Rectal smooth muscle tissue (tissue), 1 donor: Measurements from ENCODE around the gene ENAM.
A peak's percentile ranks its signal among the peaks of the same experiment; 100 is the strongest.
"Not testable (repeated sequence)": the region's sequence is repeated elsewhere in the genome, so short reads cannot be mapped to it uniquely, and the experiment has no call there.

Experiments used
- H3K27ac ChIP-seq: one replicate; pipeline ENCODE4 v1.7.0; 2013; ENCODE audit warnings: low read depth, low read length, inconsistent platforms
- H3K27me3 ChIP-seq: one replicate; pipeline ENCODE4 v1.7.0; 2013; ENCODE audit warnings: low read length; ENCODE audit not compliant: control insufficient read depth, insufficient read depth
- H3K36me3 ChIP-seq: one replicate; pipeline ENCODE4 v1.7.0; 2013; ENCODE audit warnings: low read length; ENCODE audit not compliant: control insufficient read depth, insufficient read depth
- H3K4me1 ChIP-seq: one replicate; pipeline ENCODE4 v1.7.0; 2013; ENCODE audit warnings: low read length; ENCODE audit not compliant: control insufficient read depth, insufficient read depth
- H3K4me3 ChIP-seq: one replicate; pipeline ENCODE4 v1.7.0; 2013; ENCODE audit warnings: low read length
- H3K9ac ChIP-seq: one replicate; pipeline ENCODE4 v1.7.0; 2013; ENCODE audit warnings: low read length

Gene ENAM

DNA sequence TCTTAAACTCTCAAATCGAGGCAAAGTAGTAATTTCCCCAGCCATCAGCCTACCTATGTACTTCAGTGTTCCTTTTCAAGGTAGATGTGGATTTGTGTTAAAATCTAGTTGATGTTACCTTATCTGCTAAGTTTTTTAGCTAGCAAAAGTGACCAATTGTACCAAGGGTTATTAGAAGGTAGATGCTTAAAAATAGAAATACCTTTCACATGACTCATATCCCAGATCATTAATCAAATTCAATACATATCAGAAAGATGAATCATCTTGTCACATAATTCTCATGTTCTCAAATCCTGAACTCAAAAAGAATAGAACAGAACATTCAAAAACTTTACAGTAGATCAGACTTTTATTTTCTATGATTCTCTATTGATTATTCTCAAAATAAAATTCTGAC, 3.5 kb downstream of the ENAM start:
- Histone ChIP-seq H3K27ac (no peak overlapping the region), H3K36me3 (no peaks in the 10 kb centered on the region), H3K27me3 (no peaks in the 10 kb centered on the region), H3K4me1 (no peaks in the 10 kb centered on the region), H3K4me3 (no peak overlapping the region), H3K9ac (no peak overlapping the region)

DNA sequence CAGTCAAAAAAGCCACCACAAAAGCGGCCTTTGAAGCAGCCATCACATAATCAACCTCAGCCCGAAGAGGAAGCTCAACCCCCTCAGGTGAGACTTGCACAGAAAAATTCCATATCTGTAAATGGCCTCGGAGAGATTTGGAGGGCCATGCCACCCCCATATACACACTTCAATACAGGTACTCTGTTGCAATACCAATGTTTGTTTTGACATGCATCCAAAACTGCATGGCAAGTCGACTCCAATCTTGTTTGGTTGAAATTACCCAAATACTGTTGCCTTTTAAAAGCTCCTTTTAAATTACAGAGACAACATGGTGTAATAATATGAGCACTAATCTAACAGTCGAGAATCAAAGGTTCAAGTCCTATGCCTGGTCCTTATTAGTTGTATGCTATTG, 5.9 kb downstream of the ENAM start:
- Histone ChIP-seq H3K4me1 (peaks cover 3% of the 10 kb centered on the region), H3K27ac (no peak overlapping the region), H3K9ac (no peak overlapping the region), H3K36me3 (no peaks in the 10 kb centered on the region), H3K27me3 (no peaks in the 10 kb centered on the region), H3K4me3 (no peak overlapping the region)

DNA sequence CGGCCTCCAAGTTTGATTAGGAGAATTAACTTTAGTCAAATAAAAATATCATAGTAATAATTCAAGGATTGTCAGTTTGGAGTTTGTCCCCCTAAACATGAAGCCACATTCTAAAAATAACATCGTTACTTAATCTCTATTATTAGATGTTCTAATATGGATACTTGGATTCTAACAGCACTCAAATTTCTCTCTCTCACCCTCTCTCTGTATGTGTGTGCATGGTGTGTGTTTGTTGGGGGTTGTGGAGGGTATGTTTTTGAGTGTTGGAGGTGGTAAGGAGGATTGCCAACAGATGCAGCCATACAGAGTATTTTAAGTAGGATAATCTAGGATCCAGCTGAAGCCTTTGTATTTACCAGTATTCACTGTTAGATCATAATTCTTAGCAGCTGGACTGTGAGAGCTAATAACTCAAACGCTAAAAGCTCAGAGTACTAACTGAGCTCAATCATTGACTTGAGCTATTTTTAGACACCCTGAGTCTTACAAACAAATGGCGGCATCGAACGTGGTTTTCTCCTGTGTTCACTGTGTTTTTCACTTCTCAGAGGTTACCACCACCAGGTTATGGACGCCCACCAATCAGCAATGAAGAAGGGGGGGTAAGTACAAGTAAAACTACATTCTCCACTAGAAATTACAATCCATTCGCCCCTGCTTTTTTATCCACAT, 8.8 kb downstream of the ENAM start:
- H3K27ac ChIP-seq, result peak overlapping the region; percentile 10
- H3K4me3 ChIP-seq, result no peak overlapping the region
- H3K4me1 ChIP-seq, result peaks cover 3% of the 10 kb centered on the region

DNA sequence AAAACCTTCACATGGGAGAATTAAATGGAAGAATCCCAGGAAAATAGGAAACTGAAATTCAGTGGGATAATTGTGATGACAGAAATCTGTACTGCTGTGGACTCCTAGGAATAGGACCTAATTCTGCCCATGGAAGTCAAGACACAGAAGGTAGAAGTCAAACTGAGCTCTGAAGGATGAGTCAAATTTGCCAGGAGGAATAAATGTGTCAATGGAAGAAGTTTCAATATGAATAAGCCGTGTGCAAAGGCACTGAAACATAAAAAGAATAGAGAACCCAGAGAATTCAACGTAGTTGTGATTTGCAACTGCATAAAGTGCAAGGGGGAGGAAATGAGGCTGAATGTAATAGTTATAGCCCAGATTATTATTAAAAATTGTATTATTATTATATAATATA, 11.6 kb downstream of the ENAM start:
- no peaks in the 10 kb centered on the region for H3K27me3 ChIP-seq
- no peak overlapping the region for H3K9ac ChIP-seq
- H3K4me3 ChIP-seq, result no peak overlapping the region
- no peaks in the 10 kb centered on the region for H3K36me3 ChIP-seq
- H3K27ac ChIP-seq, result no peak overlapping the region
- peaks cover 3% of the 10 kb centered on the region for H3K4me1 ChIP-seq

More for the DNA sequence above, 8.8 kb downstream of the ENAM start:
- Histone ChIP-seq H3K36me3 (no peaks in the 10 kb centered on the region), H3K27me3 (no peaks in the 10 kb centered on the region), H3K9ac (no peak overlapping the region)

DNA sequence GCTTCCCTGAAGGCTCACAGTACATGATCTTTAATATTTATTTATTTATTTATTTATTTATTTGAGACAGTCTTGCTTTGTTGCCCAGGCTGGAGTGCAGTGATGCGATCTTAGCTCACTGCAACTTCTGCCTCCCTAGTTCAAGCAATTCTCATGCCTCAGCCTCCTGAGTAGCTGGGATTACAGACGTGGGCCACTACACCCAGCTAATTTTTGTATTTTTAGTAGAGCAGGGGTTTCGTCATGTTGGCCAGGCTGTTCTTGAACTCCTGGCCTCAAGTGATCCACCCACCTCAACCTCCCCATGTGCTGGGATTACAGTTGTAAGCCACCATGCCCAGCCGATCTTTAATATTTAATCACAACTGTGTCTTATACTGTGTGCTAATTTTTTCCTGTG, 22.2 kb downstream of the ENAM start:
- H3K27ac ChIP-seq, H3K27me3 ChIP-seq, H3K9ac ChIP-seq, H3K36me3 ChIP-seq, H3K4me1 ChIP-seq, H3K4me3 ChIP-seq: not testable (repeated sequence)

DNA sequence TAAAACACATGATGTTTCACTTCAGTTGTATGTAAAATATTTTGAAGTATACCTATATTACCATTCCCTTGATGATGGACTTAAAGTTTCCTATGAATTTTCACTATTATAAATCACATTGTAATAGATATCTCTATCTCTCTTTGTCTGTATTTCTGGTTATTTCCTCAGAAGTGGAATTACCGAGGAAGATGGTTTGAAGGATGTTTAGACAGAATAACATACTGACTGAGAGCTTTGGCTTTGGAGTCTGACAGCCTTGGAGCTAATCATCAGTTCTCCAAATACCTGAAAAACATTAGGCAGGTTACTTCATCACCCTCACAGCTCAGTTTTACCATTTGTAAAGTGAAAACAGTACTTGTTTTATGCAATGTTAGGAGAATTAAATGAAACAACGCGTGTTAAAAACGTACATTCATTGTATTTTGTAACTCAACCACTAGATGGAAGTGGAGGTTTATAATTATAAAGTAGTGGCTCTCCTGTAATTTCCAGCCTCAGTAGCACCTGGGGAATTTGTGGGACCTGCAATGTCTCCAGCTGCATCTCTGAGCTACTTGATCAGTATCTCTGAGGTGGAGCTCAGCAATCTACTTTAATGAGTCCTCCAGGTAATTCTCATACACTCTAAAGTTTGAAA, 23.4 kb downstream of the ENAM start:
- peak overlapping the region; percentile 27 for H3K9ac ChIP-seq
- no peaks in the 10 kb centered on the region for H3K4me1 ChIP-seq
- H3K4me3 ChIP-seq, result no peak overlapping the region
- H3K27me3 ChIP-seq, result no peaks in the 10 kb centered on the region
- no peak overlapping the region for H3K27ac ChIP-seq
- no peaks in the 10 kb centered on the region for H3K36me3 ChIP-seq

DNA sequence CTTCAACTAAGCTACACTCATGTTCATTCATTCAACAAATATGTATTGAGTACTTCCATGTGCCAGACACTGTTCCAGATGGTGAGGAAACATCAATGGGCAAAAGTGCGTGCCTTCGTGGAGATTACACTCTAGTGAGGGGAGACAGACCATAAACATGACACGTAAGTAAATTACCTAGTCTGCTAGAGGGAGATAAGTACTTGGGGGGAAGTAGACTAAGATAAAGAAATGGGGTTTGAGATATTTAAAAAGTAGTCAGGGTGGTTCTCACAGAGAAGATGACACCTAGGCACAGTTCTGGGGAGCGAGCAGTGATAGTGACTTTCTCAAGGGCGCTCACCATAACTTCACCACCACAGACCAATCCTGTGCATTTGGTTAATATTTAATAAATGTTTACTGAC, 26.1 kb downstream of the ENAM start:
- Histone ChIP-seq H3K4me1 (no peaks in the 10 kb centered on the region), H3K9ac (no peak overlapping the region), H3K36me3 (no peaks in the 10 kb centered on the region), H3K27ac (no peak overlapping the region), H3K27me3 (peaks cover 2% of the 10 kb centered on the region), H3K4me3 (no peak overlapping the region)

DNA sequence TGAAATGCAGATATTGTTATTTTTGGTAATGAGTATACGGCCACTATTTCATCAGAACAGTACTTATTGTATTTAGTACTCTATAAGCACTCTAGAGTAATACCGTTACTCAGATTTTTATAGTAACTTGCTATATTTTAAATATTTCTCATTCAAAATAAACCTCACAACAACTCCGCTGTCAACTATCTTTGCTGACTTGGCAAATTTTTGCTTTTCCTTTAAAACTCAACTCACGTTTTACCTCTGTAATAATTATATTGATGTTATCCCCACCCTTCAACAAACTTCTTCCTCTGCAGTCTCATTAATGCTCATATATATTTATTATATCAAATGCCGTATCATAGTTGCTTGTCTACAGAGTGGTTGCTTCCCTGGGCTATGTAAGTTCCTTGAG, 28.8 kb downstream of the ENAM start:
- Histone ChIP-seq H3K9ac (no peak overlapping the region), H3K27ac (no peak overlapping the region), H3K27me3 (peaks cover 2% of the 10 kb centered on the region), H3K4me3 (no peak overlapping the region), H3K36me3 (no peaks in the 10 kb centered on the region), H3K4me1 (no peaks in the 10 kb centered on the region)

DNA sequence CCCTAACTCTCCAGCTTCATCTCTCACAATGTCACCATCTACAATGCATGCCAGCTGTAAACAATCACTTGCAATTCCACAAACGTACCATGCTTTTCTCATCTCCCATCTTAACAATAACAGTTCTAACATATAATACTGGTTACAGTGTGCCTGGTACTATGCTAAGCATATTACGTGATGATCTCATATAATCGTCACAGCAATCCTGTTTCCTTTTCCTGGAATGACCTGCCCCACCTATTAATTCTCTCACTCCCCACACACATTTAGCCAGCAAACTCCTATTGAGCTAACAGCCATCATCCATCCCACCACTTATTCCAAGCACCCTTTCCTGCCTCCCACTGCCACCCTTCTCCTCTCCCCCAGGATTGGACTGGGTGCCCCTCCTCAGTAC, 29.9 kb downstream of the ENAM start:
- Histone ChIP-seq H3K4me3 (no peak overlapping the region), H3K4me1 (no peaks in the 10 kb centered on the region), H3K27me3 (peaks cover 2% of the 10 kb centered on the region), H3K9ac (no peak overlapping the region), H3K36me3 (no peaks in the 10 kb centered on the region), H3K27ac (no peak overlapping the region)

DNA sequence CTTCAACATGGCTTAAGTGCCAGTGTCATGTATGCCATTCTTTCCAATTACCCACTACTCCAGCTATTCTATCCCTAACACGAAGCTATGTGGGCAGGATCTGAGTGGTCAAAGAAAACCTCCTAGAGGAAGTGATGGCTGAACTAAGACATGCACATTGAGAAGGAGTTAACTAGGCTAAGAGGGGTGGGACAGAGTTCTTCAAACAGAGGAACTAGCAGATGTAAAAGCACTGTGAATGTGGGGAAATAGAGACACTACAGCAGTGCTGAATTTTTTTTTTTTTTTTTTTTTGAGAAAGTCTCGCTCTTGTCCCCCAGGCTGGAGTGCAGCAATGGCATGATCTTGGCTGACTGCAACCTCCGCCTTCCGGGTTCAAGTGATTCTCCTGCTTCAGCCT, 31.6 kb downstream of the ENAM start:
- Histone ChIP-seq H3K4me1 (no peaks in the 10 kb centered on the region), H3K27ac (no peak overlapping the region), H3K27me3 (peaks cover 2% of the 10 kb centered on the region), H3K9ac (no peak overlapping the region), H3K4me3 (no peak overlapping the region), H3K36me3 (no peaks in the 10 kb centered on the region)

DNA sequence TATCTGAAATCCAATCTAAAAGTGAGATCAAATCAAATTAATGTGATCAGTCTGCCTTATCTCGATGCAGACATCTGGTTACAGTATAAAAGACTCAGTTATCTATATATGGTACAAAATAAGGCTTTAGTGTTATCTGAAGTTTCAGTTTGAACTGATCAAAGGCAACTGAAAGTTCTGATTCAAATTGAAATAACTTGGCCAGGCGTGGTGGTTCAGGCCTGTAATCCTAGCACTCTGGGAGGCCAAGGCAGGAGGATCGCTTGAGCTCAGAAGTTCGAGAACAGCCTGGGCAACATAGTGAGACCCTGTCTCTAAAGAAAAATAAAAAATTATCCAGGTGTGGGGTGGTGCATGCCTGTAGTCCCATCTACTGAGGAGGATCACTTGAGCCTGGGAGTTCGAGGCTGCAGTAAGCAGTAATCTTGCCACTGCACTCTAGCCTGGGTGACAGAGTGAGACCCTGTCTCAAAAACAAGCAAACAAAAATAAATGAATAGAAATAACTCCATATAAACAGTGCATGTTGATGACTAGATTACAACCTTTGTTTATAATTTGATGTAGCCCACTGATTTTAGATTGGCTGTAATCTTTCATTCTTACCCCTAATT, 32.9 kb downstream of the ENAM start:
- not testable (repeated sequence) for H3K27me3 ChIP-seq, H3K9ac ChIP-seq, H3K36me3 ChIP-seq, H3K27ac ChIP-seq, H3K4me1 ChIP-seq, H3K4me3 ChIP-seq

DNA sequence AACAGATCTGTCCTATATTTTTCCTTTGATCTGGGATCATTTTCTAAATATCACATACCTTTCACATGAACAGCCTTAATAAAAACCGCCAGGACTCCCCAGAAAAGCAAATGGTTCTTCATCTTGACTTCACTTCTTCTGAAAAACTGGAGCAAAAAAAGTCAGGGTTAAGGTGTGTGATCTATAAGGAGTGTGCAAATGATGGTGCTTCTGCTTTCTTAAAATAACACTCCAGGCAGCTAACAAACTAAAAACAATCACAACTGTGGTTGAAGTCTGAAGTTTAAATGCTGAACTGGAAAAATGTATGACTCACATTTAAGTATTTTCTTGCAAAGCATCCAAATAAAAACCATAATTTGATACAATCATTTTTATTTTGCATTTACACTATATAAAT, 37.8 kb downstream of the ENAM start, which contains the start of gene JCHAIN:
Gene JCHAIN (minus strand): TSS at position 140 of the 400 bp plus-strand sequence. CDS start 18 bp downstream, at position 122.
- Histone ChIP-seq H3K9ac (no peak within 1 kb of the TSS), H3K27ac (no peak within 1 kb of the TSS), H3K36me3 (no peaks in the 10 kb centered on the region), H3K4me1 (no peaks in the 10 kb centered on the region), H3K4me3 (no peak within 1 kb of the TSS), H3K27me3 (no peaks in the 10 kb centered on the region)
